A549 (cell line): ENCODE measurements around the gene CARD11. TPM values are rescaled to one million over a fixed set of nuclear protein-coding genes. Genes with fewer than 3 reads are reported as not detected.

Experiments
- ATAC-seq, 2 experiments: fragments of 200-7000 bp in 1 of 2; fragments of >200 bp in 1 of 2; cut with Nextera tagmentation in 1 of 2; cut with Tn5 transposase in 1 of 2; 3 replicates each; pipeline versions ENCODE4 v1.8.0 to v1.9.1; 2018 to 2020; ENCODE audit warnings: mild to moderate bottlenecking in 1 of 2, moderate library complexity in 1 of 2
- CTCF ChIA-PET: fragments of 300-600 bp; sonication (Branson Sonifier 250); formaldehyde crosslinking; extraction: SDS; loops from one replicate; lab custom pipeline; 2021; ENCODE audit warnings: antibody characterized with exemption, inconsistent platforms; lab: Yijun Ruan, JAX
- POLR2A ChIA-PET: fragments of 350-600 bp; formaldehyde crosslinking; extraction: SDS; loops from one replicate; lab custom pipeline; 2021; ENCODE audit warnings: antibody characterized with exemption, inconsistent platforms; lab: Yijun Ruan, JAX
- DNase-seq, 2 experiments: peaks; one replicate each; pipeline versions ENCODE4 v3.0.0 to v3.0.0-alpha.2; 2011 to 2016; ENCODE audit warnings: low read depth in 1 of 2, low spot score in 1 of 2
- FAIRE-seq: peaks from 2 replicates; lab custom pipeline; 2011; peaks lifted over from hg19 to GRCh38; lab: Jason Lieb, UNC
- H3K27ac ChIP-seq, 2 experiments: fragments of >200 bp; sonication (Bioruptor Twin); formaldehyde crosslinking; 3 replicates each; pipeline ENCODE4 v1.5.1; 2016 to 2017
- H3K4me1 ChIP-seq: fragments of >200 bp; sonication (Bioruptor Twin); formaldehyde crosslinking; 3 replicates; pipeline ENCODE4 v1.6.1; 2016
- H3K4me2 ChIP-seq: fragments of >200 bp; sonication (Bioruptor Twin); formaldehyde crosslinking; 3 replicates; pipeline ENCODE4 v1.6.1; 2016
- H3K4me3 ChIP-seq: fragments of >200 bp; sonication (Bioruptor Twin); formaldehyde crosslinking; 3 replicates; pipeline ENCODE4 v1.5.1; 2016
- H3K9me3 ChIP-seq: fragments of >200 bp; sonication (Bioruptor Twin); formaldehyde crosslinking; 3 replicates; pipeline ENCODE4 v1.6.1; 2016
- EHF ChIP-seq: fragments of 250-450 bp; sonication (Bioruptor Pico); IDR thresholded peaks from 2 replicates; pipeline ENCODE4 v1.5.0; 2020; ENCODE audit warnings: mild to moderate bottlenecking
- ELK1 ChIP-seq: fragments of 150-350 bp; IDR thresholded peaks from 2 replicates; pipeline ENCODE4 v1.6.1; 2014; ENCODE audit warnings: low read depth, mild to moderate bottlenecking, low read length
- FOSB ChIP-seq: fragments of 250-450 bp; sonication (Bioruptor Pico); IDR thresholded peaks from 2 replicates; pipeline ENCODE4 v1.5.0; 2020; ENCODE audit warnings: mild to moderate bottlenecking, moderate library complexity
- HEYL ChIP-seq: fragments of 250-450 bp; sonication (Bioruptor Pico); IDR thresholded peaks from 2 replicates; pipeline ENCODE4 v1.8.0; 2021; ENCODE audit warnings: mild to moderate bottlenecking, moderate library complexity
- HOXA7 ChIP-seq: fragments of 250-450 bp; sonication (Bioruptor Pico); IDR thresholded peaks from 2 replicates; pipeline ENCODE4 v1.5.0; 2020; ENCODE audit warnings: mild to moderate bottlenecking, moderate library complexity
- KDM5A ChIP-seq: fragments of 200-600 bp; sonication (generic); IDR thresholded peaks from 2 replicates; pipeline ENCODE4 v1.6.1; 2016; ENCODE audit warnings: antibody characterized with exemption, mild to moderate bottlenecking
- MAFK ChIP-seq: fragments of 450-650 bp; IDR thresholded peaks from 2 replicates; pipeline ENCODE4 v1.6.1; 2014; ENCODE audit not compliant: partially characterized antibody
- POLR2A ChIP-seq: IDR thresholded peaks from 2 replicates; pipeline ENCODE4 v1.6.1; 2012; ENCODE audit warnings: mild to moderate bottlenecking, low read length
- POLR2AphosphoS2 ChIP-seq: conservative IDR thresholded peaks from 2 replicates; pipeline ENCODE4 v1.6.1; 2012; ENCODE audit warnings: low read length, improper control_type of control experiment, inconsistent platforms
- REST ChIP-seq: fragments of 200-600 bp; sonication (generic); IDR thresholded peaks from 2 replicates; pipeline ENCODE4 v1.6.1; 2016; ENCODE audit warnings: antibody characterized with exemption, mild to moderate bottlenecking, moderate library complexity
- RFX5 ChIP-seq: fragments of 450-650 bp; IDR thresholded peaks from 2 replicates; pipeline ENCODE4 v1.7.1; 2014; ENCODE audit warnings: antibody characterized with exemption, mild to moderate bottlenecking, moderate library complexity
- ZFP36 ChIP-seq: fragments of 450-650 bp; IDR thresholded peaks from 2 replicates; pipeline ENCODE4 v1.6.1; 2014; ENCODE audit warnings: borderline replicate concordance; ENCODE audit not compliant: partially characterized antibody
- ZNF302 ChIP-seq: fragments of 250-450 bp; sonication (Bioruptor Pico); IDR thresholded peaks from 2 replicates; pipeline ENCODE4 v1.9.0; 2021; ENCODE audit warnings: inconsistent platforms, mild to moderate bottlenecking, moderate library complexity
- WGBS: methylation state at CpG from one replicate; pipeline ENCODE4 v1.1.6; 2017; ENCODE audit errors: missing lambda C conversion rate; 5-methylcytosine and 5-hydroxymethylcytosine counted together
- polyA plus RNA-seq, 4 experiments: library from polyadenylated mRNA; depleted of rRNA in 3 of 4; stranded (reverse); fragments of >200 nt; fragmentation: RNase III in 1 of 4; extraction: RNeasy Plus Mini Kit Qiagen cat#74134 plus additional on column Dnase treatment in 1 of 4; gene quantifications; 2 replicates in 3 of 4; 3 replicates in 1 of 4; pipeline ENCODE4 v1.2.3, GENCODE V29; 2011 to 2017
- TF ChIP-seq, protein P1 (sequence below): IDR thresholded peaks from 2 replicates; pipeline ENCODE4 v1.6.1; 2012; ENCODE audit warnings: low read depth, borderline replicate concordance

CARD11 gene
- polyA plus RNA-seq, 2 of the 4 experiments (the other 2 are of a cell fraction) = 0.48 to 1.1 TPM

GRCh38 chr7:2882111-2882510 lies 161.6 kb downstream of the CARD11 start:
- ChIA-PET POLR2A (interaction anchor here (0.7 kb wide), 1 partner anchor 79 kb away, joined by 3 read pairs; no protein-coding TSS in a partner anchor), CTCF (no interaction called here)
- DNase-seq (no peak), FAIRE-seq (no peak), ATAC-seq (no peak)
- no peak overlapping the region for H3K4me3 ChIP-seq
- WGBS = 78% methylated on average over 9 of the region's 10 CpGs
- no peak overlapping the region for H3K4me2 ChIP-seq
- no peak overlapping the region for H3K27ac ChIP-seq
- TF ChIP-seq FOSB (no peak), RFX5 (no peak), ZNF302 (CRISPR knock-in tag) (no peak), EHF (CRISPR knock-in tag) (no peak), POLR2A (no peak), HOXA7 (no peak)
- TF ChIP-seq, protein P1, sequence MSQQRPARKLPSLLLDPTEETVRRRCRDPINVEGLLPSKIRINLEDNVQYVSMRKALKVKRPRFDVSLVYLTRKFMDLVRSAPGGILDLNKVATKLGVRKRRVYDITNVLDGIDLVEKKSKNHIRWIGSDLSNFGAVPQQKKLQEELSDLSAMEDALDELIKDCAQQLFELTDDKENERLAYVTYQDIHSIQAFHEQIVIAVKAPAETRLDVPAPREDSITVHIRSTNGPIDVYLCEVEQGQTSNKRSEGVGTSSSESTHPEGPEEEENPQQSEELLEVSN = no peak
- no peaks in the 10 kb centered on the region for H3K9me3 ChIP-seq
- H3K4me1 ChIP-seq = no peaks in the 10 kb centered on the region

GRCh38 chr7:2880874-2881533 lies 162.7 kb downstream of the CARD11 start:
- no peak overlapping the region for H3K4me3 ChIP-seq
- no peaks in the 10 kb centered on the region for H3K9me3 ChIP-seq
- FAIRE-seq = no peak
- POLR2A ChIA-PET = interaction anchor here (0.7 kb wide), 1 partner anchor 78 kb away, joined by 3 read pairs; no protein-coding TSS in a partner anchor
- no peak for DNase-seq
- no peak overlapping the region for H3K27ac ChIP-seq
- CTCF ChIA-PET = interaction anchor here (0.6 to 1.0 kb wide), 4 partner anchors 14 to 200 kb away, joined by 3 to 5 read pairs (median 3); no protein-coding TSS in a partner anchor
- H3K4me2 ChIP-seq = no peak overlapping the region
- WGBS = 75% methylated on average over 18 of the region's 18 CpGs
- TF ChIP-seq HOXA7 = no peak
- TF ChIP-seq ZFP36 = no peak
- TF ChIP-seq POLR2AphosphoS2 = no peak
- no peak for TF ChIP-seq REST
- H3K4me1 ChIP-seq = no peaks in the 10 kb centered on the region
- peak in 1 of 2 experiments; percentile 37; a peak in 2 of 6 replicates for ATAC-seq

DNA sequence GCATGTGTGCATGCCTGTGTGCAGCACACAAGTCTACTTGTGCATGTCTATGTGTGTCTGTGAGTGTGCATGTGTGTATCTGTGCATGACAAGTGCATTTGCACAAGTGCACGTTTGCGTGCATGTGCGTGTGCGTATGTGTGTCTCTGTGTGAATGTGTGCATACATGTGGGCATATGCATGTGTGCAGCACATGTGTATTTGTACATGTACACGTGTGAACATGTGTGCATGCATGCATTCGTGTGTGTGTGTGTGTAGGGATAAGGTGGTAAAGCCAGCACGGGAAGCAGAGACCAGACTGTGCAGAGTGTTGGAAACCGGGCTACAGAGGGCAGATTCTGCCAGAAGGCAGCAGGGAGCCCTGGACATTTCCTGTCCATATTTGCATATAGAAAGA lies 163.6 kb downstream of the CARD11 start:
- WGBS = 58% methylated on average over 8 of the region's 8 CpGs

DNA sequence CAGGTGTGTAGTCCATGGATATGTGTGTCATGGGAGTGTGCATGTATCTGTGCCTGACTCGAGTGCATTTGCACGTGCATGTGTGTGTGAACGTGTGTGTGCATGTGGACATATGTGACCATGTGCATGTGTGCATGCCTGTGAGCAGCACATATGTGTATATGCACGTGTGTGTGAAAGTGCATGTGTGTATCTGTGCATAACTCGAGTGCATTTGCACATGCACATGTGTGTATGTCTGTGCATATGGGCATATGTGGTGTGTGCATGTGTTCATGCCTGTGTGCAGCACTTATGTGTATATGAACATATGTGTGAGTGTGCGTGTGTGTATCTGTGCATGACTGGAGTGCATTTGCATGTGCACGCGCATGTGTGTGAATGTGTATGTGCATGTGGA lies 164.3 kb downstream of the CARD11 start:
- no peak overlapping the region for H3K4me2 ChIP-seq
- no peak for ATAC-seq
- no peak overlapping the region for H3K27ac ChIP-seq
- peaks cover under 1% of the 10 kb centered on the region; the same call in 1 of the 3 replicates for H3K4me1 ChIP-seq
- ChIA-PET POLR2A (no interaction called here), CTCF (interaction anchor here (4.8 to 6.3 kb wide), 2 partner anchors 8 to 14 kb away, joined by 29 to 50 read pairs; no protein-coding TSS in a partner anchor)
- H3K4me3 ChIP-seq = no peak overlapping the region
- DNase-seq = no peak
- no peaks in the 10 kb centered on the region for H3K9me3 ChIP-seq
- TF ChIP-seq HEYL (CRISPR knock-in tag) (no peak), ELK1 (no peak)
- TF ChIP-seq, all 56 proteins: peak for 0
- 60% methylated on average over 8 of the region's 8 CpGs for WGBS
- FAIRE-seq = no peak

More for the DNA sequence above, 163.6 kb downstream of the CARD11 start:
- CTCF ChIA-PET = no interaction called here
- FAIRE-seq = no peak
- H3K4me1 ChIP-seq = no peaks in the 10 kb centered on the region
- TF ChIP-seq KDM5A = no peak
- no peak for TF ChIP-seq MAFK
- no peak overlapping the region for H3K27ac ChIP-seq
- H3K9me3 ChIP-seq = no peaks in the 10 kb centered on the region
- DNase-seq = no peak
- no peak for ATAC-seq
- no peak overlapping the region for H3K4me3 ChIP-seq
- H3K4me2 ChIP-seq = no peak overlapping the region
- POLR2A ChIA-PET = no interaction called here
